Measurements from ENCODE around the gene MRGPRE. TPM values are rescaled to one million over a fixed set of nuclear protein-coding genes. Genes with fewer than 3 reads are reported as not detected.

Gene MRGPRE
- total and polyA plus RNA-seq, 4 donors: not detected

- ATAC-seq (ENCODE audit: low FRiP score) (no peak), DNase-seq (no peak)
- H3K27me3 ChIP-seq (ENCODE audit: control insufficient read depth in 1 of 2, insufficient read depth in 2 of 2, low read length in 1 of 2): no peaks in the 10 kb centered on the region
- WGBS, 2 donors: 85% methylated on average over 19 to 21 of the region's 21 CpGs
- no peaks in the 10 kb centered on the region for H3K9me3 ChIP-seq (ENCODE audit: control insufficient read depth, low read length)
- H3K27ac ChIP-seq (ENCODE audit: low read depth in 1 of 2, low read length in 2 of 2): no peak overlapping the region
- no peaks in the 10 kb centered on the region for H3K36me3 ChIP-seq (ENCODE audit: control insufficient read depth in 1 of 2, insufficient read depth in 2 of 2, low read length in 1 of 2)
- H3K4me1 ChIP-seq (ENCODE audit: control insufficient read depth in 1 of 2, insufficient read depth in 2 of 2, low read length in 2 of 2): no peaks in the 10 kb centered on the region
- H3K4me3 ChIP-seq (ENCODE audit: low read length in 2 of 2): no peak overlapping the region
- intact Hi-C loops (cut with DNase I): no loop called here
Measured at GRCh38 chr11:3229673-3230630, 2.3 kb downstream of the MRGPRE start.

GRCh38 chr11:3228445-3228829 lies 3.8 kb downstream of the MRGPRE start:
- H3K4me1 ChIP-seq (ENCODE audit: control insufficient read depth in 1 of 2, insufficient read depth in 2 of 2, low read length in 2 of 2): no peaks in the 10 kb centered on the region
- H3K27me3 ChIP-seq (ENCODE audit: control insufficient read depth in 1 of 2, insufficient read depth in 2 of 2, low read length in 1 of 2): no peaks in the 10 kb centered on the region
- intact Hi-C loops (cut with DNase I): no loop called here
- H3K4me3 ChIP-seq (ENCODE audit: low read length in 2 of 2): no peak overlapping the region
- H3K9me3 ChIP-seq (ENCODE audit: control insufficient read depth, low read length): no peaks in the 10 kb centered on the region
- 91 to 92% methylated on average over 19 to 23 of the region's 23 CpGs for WGBS, 2 donors
- H3K27ac ChIP-seq (ENCODE audit: low read depth in 1 of 2, low read length in 2 of 2): no peak overlapping the region
- no peak for ATAC-seq (ENCODE audit: low FRiP score)
- peak in 1 of 2 donors; percentile 26 for DNase-seq
- H3K36me3 ChIP-seq (ENCODE audit: control insufficient read depth in 1 of 2, insufficient read depth in 2 of 2, low read length in 1 of 2): no peaks in the 10 kb centered on the region

DNA sequence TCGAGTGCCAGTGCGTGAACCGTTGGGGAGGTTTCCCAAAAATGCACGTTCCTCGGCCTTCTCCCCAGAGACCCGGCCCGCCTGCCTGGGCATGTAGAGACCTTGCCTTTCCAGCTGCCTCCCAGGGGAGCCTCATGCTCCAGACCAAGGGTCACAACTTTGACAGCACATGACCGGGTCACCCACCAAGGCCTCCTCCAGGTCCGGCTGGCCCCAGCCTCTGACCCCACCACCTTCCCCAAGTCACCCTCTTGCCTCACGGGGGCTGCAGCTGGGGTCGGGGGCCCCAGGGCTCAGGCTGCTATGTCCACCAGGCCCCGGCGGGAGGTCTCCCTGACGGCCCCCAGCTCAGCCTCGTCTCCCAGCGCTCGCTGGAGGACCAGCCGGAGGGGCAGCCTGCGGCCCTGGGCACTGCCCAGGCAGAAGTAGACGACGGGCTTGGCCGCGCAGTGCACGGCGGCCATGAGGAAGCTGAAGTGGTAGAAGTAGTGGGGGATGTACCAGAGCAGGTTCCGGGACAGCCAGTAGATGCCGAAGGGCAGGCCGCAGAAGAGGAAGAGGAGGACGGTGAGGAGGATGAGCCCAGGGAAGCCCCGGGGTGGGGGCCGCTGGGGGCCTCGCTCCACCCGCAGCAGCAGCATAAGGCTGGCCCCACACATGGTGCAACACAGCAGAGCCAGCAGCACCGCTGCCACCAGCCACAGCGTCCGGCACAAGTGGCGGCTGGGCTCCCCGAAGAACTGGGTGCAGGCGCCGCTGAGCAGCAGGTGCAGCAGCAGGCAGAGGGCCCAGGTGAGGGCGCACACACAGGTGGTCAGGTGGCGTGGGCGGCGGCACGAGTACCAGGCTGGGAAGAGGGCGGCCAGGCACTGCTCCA lies 4.4 kb downstream of the MRGPRE start:
- intact Hi-C loops (cut with DNase I): no loop called here
- Histone ChIP-seq H3K27me3 (ENCODE audit: control insufficient read depth in 1 of 2, insufficient read depth in 2 of 2, low read length in 1 of 2) (no peaks in the 10 kb centered on the region), H3K4me1 (ENCODE audit: control insufficient read depth in 1 of 2, insufficient read depth in 2 of 2, low read length in 2 of 2) (no peaks in the 10 kb centered on the region), H3K27ac (ENCODE audit: low read depth in 1 of 2, low read length in 2 of 2) (no peak overlapping the region), H3K36me3 (ENCODE audit: control insufficient read depth in 1 of 2, insufficient read depth in 2 of 2, low read length in 1 of 2) (no peaks in the 10 kb centered on the region), H3K4me3 (ENCODE audit: low read length in 2 of 2) (no peak overlapping the region), H3K9me3 (ENCODE audit: control insufficient read depth, low read length) (no peaks in the 10 kb centered on the region)
- 88 to 89% methylated on average over 46 of the region's 46 CpGs for WGBS, 2 donors
- DNase-seq (peak; percentile 38 to 67), ATAC-seq (ENCODE audit: low FRiP score) (no peak)

DNA sequence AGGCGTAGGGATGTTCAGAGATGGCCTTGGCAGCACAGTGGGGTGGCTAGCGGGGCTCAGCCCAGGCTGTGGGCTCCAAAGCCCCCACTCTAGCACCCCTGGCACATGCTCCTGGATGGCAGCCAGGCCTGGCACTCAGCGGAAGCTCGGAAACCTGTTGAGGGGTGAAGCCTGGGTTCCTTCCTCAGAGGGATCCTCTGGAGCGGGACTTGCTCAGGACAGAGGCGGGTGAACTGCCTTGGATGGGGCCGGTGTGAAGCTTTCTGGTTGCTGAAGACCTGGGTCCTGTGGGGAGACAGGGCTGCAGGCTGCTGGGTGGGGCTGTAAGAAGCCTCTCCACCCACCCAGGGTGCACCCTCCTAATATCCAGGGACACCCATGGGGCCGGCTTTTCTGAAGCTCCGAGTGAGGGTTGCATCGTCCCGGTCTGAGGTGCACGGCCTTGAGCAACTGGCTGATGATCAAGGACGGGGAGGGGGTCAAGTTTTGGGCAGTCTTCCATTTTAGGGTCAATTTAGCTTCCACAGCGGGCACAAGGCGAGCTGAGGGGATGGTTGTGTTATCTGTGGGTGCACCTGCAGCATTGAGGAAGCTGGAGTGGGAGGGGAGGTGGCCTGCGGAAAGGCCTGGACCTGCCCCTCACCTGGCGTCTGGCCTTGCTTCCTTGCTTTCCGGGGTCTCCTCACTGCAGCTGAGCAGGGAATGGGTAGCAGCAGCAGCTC lies 5.2 kb downstream of the MRGPRE start:
- Histone ChIP-seq H3K27ac (ENCODE audit: low read depth in 1 of 2, low read length in 2 of 2) (no peak overlapping the region), H3K36me3 (ENCODE audit: control insufficient read depth in 1 of 2, insufficient read depth in 2 of 2, low read length in 1 of 2) (no peaks in the 10 kb centered on the region), H3K4me3 (ENCODE audit: low read length in 2 of 2) (no peak overlapping the region), H3K9me3 (ENCODE audit: control insufficient read depth, low read length) (no peaks in the 10 kb centered on the region), H3K27me3 (ENCODE audit: control insufficient read depth in 1 of 2, insufficient read depth in 2 of 2, low read length in 1 of 2) (no peaks in the 10 kb centered on the region), H3K4me1 (ENCODE audit: control insufficient read depth in 1 of 2, insufficient read depth in 2 of 2, low read length in 2 of 2) (no peaks in the 10 kb centered on the region)
- no peak for ATAC-seq (ENCODE audit: low FRiP score)
- DNase-seq: peak in 1 of 2 donors; percentile 35
- intact Hi-C loops (cut with DNase I): no loop called here
- 91 to 95% methylated on average over 17 to 18 of the region's 18 CpGs for WGBS, 2 donors

DNA sequence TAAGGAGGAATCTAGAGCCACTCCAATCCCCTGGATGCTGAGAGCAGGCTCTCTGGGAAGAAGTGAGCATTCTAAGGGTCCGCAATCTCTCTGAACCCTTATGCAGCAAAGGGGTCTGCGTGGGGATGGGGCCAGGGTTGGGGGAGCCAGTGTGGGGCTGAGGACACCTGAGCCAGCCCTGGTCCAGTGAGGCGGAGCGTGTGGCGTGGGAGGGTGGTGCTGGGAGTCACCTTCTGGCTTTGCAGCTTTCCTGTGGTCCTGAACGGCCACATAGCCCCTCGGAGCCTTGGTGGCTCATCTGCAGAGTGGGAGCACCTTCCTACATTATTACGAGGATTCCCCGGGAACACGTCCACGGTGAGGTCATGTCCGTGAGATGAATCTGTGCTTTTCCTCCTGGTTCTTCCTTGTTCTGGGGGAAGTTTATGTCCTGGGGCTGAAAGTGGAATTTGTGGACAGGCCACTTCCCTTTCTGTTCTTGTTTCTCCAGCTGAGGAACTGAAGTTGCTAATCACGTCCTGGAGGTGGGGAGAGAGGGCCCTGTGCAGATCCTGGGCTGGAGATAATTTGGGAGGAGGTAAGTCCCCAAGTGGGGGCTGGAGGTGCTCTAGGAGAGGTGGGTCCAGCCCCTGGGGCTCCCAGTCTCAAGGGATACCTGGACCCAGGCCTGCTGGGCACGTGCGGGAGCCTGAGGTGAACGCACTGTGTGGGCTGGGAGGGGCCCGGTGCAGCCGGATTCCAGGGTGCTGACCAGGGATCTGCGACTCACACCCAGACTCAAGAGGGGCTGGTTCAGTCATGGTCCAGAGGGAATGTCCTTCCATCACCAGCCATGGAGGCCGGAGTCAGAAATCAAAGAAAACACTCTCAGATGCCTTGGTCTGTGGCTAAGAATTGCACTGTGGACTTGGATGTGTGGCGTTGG lies 6.1 kb downstream of the MRGPRE start:
- no peak for ATAC-seq (ENCODE audit: low FRiP score)
- Histone ChIP-seq H3K4me3 (ENCODE audit: low read length in 2 of 2) (no peak overlapping the region), H3K4me1 (ENCODE audit: control insufficient read depth in 1 of 2, insufficient read depth in 2 of 2, low read length in 2 of 2) (no peaks in the 10 kb centered on the region), H3K9me3 (ENCODE audit: control insufficient read depth, low read length) (no peaks in the 10 kb centered on the region), H3K27ac (ENCODE audit: low read depth in 1 of 2, low read length in 2 of 2) (no peak overlapping the region), H3K36me3 (ENCODE audit: control insufficient read depth in 1 of 2, insufficient read depth in 2 of 2, low read length in 1 of 2) (no peaks in the 10 kb centered on the region), H3K27me3 (ENCODE audit: control insufficient read depth in 1 of 2, insufficient read depth in 2 of 2, low read length in 1 of 2) (no peaks in the 10 kb centered on the region)
- intact Hi-C loops (cut with DNase I): no loop called here
- WGBS, 2 donors: 83% methylated on average over 21 of the region's 21 CpGs
- DNase-seq: peak; percentile 34 to 74

DNA sequence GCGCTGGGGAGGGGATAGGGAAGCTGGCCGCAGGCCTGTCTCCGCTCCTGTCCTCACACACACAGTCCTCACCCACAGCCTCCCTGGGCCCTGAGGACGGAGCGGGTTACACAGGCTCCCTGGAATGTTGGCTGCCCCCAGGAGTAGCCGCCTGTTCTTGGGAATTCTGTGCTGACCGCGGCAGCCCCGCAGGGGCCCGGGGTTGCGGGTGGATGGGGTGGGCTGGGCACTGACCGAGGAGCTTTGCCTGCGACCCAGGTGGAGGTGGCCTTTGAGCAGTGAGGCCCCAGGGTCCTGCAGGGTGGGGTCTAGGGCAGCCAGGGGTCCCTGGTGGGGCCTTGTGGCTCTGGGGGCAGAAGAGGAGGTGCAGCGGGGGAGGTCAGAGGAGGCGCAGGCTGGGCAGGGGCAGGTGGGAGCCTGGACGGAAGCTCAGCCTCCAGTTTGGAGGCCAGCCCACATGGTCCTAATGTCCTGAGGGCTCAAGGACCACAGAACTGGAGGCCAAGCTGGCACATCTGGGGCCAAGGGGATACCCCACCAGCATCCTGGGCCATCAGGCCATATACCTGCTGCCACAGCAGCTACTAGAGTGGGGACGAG lies 7.0 kb downstream of the MRGPRE start:
- Histone ChIP-seq H3K36me3 (ENCODE audit: control insufficient read depth in 1 of 2, insufficient read depth in 2 of 2, low read length in 1 of 2) (no peaks in the 10 kb centered on the region), H3K4me1 (ENCODE audit: control insufficient read depth in 1 of 2, insufficient read depth in 2 of 2, low read length in 2 of 2) (no peaks in the 10 kb centered on the region), H3K9me3 (ENCODE audit: control insufficient read depth, low read length) (no peaks in the 10 kb centered on the region), H3K4me3 (ENCODE audit: low read length in 2 of 2) (no peak overlapping the region), H3K27ac (ENCODE audit: low read depth in 1 of 2, low read length in 2 of 2) (no peak overlapping the region), H3K27me3 (ENCODE audit: control insufficient read depth in 1 of 2, insufficient read depth in 2 of 2, low read length in 1 of 2) (no peaks in the 10 kb centered on the region)
- intact Hi-C loops (cut with DNase I): no loop called here
- ATAC-seq (ENCODE audit: low FRiP score) (no peak), DNase-seq (peak; percentile 34 to 72)
- WGBS, 2 donors: 58 to 73% methylated on average over 17 of the region's 17 CpGs

DNA sequence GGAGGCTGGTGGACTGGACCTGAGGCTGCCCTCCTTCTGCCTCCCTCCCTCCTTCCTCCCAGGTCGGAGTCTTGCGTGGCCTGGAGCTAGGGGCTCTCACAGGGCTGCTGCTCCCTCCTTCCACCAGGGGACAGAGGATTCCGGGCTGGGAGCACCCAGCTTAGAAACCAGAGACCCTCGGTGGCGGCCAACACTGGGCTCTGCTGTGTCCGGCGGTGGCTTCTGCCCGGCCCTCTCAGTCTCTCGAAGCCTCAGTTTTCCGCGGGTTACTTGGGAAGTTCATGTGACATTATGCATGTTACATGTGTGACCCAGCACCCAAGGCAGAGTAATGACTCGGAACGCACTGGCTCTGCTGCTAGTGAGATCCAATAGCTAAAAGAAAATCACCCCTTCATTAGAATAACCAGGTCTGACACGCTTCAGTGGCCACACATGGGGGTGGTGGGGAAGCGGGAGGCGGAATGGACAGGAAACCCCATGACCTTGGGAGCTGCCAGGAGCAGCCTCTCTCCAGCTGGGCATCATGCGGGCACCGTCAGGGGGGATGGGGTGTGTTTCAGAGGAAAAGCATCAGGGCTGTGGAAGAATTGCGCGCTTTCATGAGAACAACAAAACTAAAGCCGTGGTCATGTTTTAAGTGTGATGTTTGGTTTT lies 7.7 kb downstream of the MRGPRE start:
- no peaks in the 10 kb centered on the region for H3K4me1 ChIP-seq (ENCODE audit: control insufficient read depth in 1 of 2, insufficient read depth in 2 of 2, low read length in 2 of 2)
- H3K9me3 ChIP-seq (ENCODE audit: control insufficient read depth, low read length): no peaks in the 10 kb centered on the region
- no peak overlapping the region for H3K4me3 ChIP-seq (ENCODE audit: low read length in 2 of 2)
- H3K27ac ChIP-seq (ENCODE audit: low read depth in 1 of 2, low read length in 2 of 2): no peak overlapping the region
- ATAC-seq (ENCODE audit: low FRiP score) (no peak), DNase-seq (peak; percentile 36 to 66)
- no peaks in the 10 kb centered on the region for H3K36me3 ChIP-seq (ENCODE audit: control insufficient read depth in 1 of 2, insufficient read depth in 2 of 2, low read length in 1 of 2)
- 80% methylated on average over 19 to 21 of the region's 21 CpGs for WGBS, 2 donors
- no peaks in the 10 kb centered on the region for H3K27me3 ChIP-seq (ENCODE audit: control insufficient read depth in 1 of 2, insufficient read depth in 2 of 2, low read length in 1 of 2)
- intact Hi-C loops (cut with DNase I): no loop called here
